Subcutaneous adipose tissue (tissue), 4 donors: Measurements from ENCODE around the gene BRDT. TPM values are rescaled to one million over a fixed set of nuclear protein-coding genes. Genes with fewer than 3 reads are reported as not detected.

ENCODE experiments used
- CTCF ChIP-seq: fragments of 450-650 bp; IDR thresholded peaks from one replicate; pipeline ENCODE4 v1.5.1; 2016; ENCODE audit warnings: low read depth, mild to moderate bottlenecking, control low read depth, antibody characterized with exemption, moderate library complexity
- total RNA-seq, 4 donors: library from RNA; depleted of rRNA; stranded (reverse); fragments of >200 nt; gene quantifications; one replicate each; pipeline ENCODE4 v1.1.0, GENCODE V29; 2016

The BRDT gene
- total RNA-seq, 4 donors from 2014 or later = 1.8 TPM; not detected in 3

GRCh38 chr1:92017656-92018055 lies 68.5 kb downstream of the BRDT start:
- no peak for TF ChIP-seq CTCF

- TF ChIP-seq CTCF = no peak
These were observed 77.6 kb downstream of the BRDT start for GRCh38 chr1:92026806-92027205.

GRCh38 chr1:92029241-92029922 lies 80.2 kb downstream of the BRDT start:
- no peak for TF ChIP-seq CTCF

GRCh38 chr1:92030656-92031107 lies 81.5 kb downstream of the BRDT start:
- TF ChIP-seq CTCF = no peak

GRCh38 chr1:92031281-92032110 lies 82.3 kb downstream of the BRDT start:
- no peak for TF ChIP-seq CTCF

- no peak for TF ChIP-seq CTCF
These were observed 88.2 kb downstream of the BRDT start for GRCh38 chr1:92037400-92037799.

- no peak for TF ChIP-seq CTCF
These were observed 89.6 kb downstream of the BRDT start for GRCh38 chr1:92038695-92039346.
